ENCODE measurements around the gene CES4A.
"Not testable (repeated sequence)": the region's sequence is repeated elsewhere in the genome, so short reads cannot be mapped to it uniquely, and the experiment has no call there.

Gene CES4A

DNA sequence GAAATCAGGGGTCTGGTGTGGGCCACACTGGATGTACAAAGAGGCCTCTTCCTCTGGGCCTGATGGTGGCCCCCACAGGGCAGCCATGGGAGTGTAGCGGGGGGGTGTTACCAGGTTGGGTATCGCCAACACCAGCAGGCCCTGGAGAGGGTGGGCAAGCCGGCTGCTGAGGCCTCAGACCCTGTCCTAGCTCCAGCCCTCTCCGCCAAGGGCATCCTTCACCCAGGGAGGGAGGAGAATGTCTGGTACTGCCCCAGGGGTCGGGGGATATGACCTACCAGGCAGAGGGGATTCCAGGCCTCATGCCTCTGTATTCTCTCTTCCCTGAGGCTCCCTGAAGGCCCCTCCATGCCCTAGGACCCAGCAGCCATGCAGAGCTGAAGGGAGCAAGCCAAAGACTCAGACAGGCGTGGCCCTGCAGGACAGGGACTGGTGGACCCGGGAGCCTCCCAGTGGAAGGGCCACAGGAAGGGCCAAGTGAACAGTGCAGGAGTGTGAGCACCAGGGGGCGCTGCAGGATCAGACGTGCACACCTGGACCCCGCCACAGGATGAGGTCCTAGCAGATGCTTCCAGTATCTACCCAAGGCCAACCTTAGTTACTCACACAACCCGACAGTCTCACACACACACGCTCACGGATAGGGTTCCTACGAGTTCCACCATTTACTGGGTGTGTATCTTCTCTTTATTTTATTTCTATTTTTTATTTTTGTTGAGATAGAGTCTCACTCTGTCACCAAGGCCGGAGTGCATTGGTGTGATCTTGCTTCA lies 10.9 kb upstream of the CES4A start:
- no peak overlapping the region for H3K4me3 ChIP-seq (ENCODE audit: low read length)
- peak; percentile 76 for DNase-seq (ENCODE audit: low read depth, low spot score)

DNA sequence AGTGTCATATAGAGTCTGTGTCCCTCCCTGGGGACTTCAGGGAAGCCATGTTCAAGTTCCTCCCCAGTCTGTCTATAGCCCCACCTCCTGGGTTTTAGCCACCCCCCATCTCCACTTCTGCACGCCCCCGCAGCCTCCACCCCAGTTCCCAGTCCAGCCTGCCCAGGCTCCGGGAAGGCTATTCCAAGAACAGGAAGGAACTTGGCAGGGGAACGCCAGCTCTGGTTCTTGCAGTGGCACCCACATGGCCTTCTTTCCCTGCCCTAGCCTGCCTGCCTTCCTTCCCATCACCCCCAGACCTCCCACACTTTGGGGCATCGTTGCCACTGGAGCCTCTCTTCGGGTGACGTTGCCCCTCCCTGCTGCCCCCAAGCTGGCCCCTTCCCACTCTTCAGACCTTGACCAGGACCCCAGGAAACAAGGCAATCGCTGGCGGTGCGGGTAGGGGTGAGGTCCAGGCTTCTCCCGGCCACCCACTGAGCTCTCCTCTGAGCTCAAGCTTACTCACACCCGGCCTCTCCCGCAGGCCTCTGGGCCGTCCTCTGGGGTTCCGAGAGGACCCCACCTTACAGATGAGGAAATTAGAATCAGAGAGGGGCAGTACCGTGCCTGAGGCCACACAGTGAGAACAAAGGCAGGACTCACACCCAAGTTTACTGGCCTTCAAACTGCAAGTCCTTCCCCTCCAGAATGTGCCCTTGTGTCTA lies 9.2 kb upstream of the CES4A start:
- H3K4me3 ChIP-seq (ENCODE audit: low read length): no peak overlapping the region
- DNase-seq (ENCODE audit: low read depth, low spot score): no peak

DNA sequence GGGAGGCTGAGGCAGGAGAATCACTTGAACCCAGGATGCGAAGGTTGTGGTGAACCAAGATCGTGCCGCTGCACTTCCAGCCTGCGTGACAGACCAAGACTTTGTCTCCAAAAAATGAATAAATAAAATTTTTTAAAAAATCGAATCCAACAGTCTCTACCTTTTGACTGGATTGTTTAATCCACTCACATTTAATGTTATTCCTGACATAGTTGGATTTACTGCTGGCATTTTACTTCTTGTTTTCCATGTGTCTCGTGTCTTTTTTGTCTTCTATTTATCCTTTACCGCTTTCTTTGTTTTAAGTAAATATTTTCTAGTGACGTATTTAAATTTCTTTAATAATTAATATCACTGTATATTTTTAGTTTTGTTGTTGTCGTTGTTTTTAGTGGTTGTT lies 5.4 kb upstream of the CES4A start:
- DNase-seq (ENCODE audit: low read depth, low spot score): no peak
- no peak overlapping the region for H3K4me3 ChIP-seq (ENCODE audit: low read length)

DNA sequence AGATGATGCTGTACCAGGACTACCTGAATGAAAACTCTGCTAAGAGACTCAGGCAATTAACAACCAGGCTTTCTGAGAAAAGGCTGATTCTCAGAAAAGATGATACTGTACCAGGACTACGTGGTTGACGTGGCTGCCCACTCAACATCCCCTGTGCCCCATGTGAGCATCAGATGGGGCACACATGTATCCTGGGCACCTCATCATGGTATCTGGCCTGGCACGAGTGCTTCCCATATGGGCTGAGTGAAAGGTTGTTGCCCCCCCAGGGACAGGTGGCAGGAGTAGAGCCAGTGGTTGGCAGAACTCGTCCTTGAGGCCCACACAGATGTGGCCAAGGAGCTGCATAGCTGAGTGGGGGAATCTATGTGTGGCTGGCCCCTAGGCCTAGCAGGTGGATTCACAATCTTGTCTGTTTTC lies 3.5 kb upstream of the CES4A start:
- no peak for DNase-seq (ENCODE audit: low read depth, low spot score)
- H3K4me3 ChIP-seq (ENCODE audit: low read length): no peak overlapping the region

DNA sequence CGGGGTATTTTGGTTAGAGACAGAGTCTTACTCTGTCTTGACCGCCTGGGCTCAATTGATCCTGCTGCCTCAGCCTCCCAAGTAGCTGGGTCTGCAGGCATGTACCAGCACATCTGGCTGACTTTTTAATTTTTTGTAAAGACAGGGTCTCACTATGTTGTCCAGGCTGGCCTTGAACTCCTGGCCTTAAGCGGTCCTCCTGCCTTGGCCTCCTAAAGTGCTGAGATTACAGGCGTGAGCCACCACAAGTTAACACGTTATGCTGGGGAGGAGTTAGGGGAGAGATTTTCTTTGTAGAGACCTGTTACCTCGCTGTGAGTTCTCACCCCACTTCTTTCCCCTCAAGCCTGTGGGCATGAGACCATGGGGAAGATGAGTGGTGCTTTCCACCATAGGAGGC lies 1.8 kb upstream of the CES4A start:
- DNase-seq (ENCODE audit: low read depth, low spot score): no peak

DNA sequence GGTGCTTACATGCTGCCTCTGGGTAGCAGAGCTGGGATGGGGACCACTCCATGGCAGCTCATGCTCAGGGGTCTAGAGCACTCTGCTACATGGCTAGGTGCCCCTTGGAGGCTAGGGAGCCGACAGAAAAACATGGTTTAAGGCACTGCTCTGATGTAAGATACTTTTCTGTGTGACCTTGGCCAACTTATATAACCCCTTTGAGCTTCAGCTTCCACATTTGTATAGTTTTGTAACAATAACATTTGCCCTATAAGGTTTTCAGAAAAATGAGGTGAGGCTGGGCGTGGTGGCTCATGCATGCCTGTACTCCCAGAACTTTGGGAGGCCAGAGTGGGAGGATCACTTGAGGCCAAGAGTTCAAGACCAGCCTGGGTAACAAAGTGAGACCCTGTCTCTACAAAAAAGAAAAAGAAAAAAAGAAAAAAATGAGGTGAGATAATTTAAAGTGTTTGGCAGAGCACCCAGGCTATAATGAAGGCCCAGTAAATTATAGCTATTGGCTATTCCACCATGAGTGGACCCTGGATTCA lies 3.2 kb downstream of the CES4A start:
- no peak overlapping the region for H3K4me3 ChIP-seq (ENCODE audit: low read length)
- no peak for DNase-seq (ENCODE audit: low read depth, low spot score)

More for the DNA sequence above, 1.8 kb upstream of the CES4A start:
- no peak overlapping the region for H3K4me3 ChIP-seq (ENCODE audit: low read length)

DNA sequence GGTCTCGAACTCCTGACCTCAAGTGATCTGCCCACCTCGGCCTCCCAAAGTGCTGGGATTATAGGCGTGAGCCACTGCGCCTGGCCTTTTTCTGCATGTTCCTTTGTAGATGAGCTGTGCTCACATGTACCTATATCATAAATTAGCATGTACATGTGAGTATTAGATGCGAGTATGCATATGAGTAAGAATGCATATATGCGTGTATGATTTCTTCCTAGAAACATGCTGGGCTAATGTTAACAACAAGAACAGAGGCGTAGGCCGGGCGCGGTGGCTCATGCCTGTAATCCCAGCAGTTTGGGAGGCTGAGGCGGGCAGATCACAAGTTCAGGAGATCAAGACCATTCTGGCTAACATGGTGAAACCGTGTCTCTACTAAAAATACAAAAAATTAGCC lies 5.2 kb downstream of the CES4A start:
- H3K4me3 ChIP-seq (ENCODE audit: low read length); DNase-seq (ENCODE audit: low read depth, low spot score): not testable (repeated sequence)

DNA sequence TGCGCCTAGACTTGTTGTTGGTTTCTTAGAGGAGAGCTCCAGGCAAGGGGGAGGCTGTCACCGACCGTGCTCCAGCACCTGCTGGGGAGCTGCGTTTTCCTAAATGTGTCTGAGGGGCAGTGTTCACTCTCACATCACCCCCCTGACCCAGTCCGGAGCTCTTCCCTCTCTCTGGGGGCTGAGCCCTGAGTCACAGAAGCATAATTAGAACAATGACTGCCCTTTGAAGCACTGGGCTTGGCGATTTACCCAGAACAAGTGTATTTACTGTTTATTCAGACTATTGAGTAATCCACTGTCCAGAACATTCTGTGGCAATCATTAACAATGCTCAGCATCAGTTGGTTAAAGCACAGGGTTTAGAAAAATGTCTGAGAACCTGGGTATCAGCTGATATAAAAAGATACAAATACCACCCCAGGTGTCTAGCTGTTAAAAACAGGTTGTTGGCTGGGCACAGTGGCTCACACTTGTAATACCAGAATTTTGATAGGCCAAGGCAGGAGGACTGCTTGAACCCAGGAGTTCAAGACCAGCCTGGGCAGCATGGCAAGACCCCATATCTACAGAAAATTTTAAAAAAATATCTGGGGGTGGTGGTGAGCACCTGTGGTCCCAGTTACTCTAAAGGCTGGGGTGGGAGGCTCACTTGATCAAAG lies 8.1 kb downstream of the CES4A start:
- H3K4me3 ChIP-seq (ENCODE audit: low read length): no peak overlapping the region
- DNase-seq (ENCODE audit: low read depth, low spot score): no peak

DNA sequence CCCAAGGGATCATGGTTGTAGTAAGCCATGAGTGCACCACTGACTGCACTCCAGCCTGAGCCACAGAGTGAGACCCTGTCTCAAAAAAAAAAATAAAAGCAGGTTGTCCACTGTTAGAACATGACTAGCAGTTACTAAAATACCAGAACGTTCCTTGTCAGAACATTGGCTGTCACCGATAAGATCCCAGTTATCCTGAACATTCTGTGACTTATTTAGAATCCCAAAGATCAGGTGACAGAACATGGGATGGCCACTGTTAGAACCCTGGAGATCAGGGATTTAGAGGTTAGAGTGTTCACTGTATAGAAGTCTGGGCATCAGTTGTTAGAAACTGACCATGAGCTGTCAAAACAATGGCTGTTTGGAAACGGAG lies 8.6 kb downstream of the CES4A start:
- H3K4me3 ChIP-seq (ENCODE audit: low read length): no peak overlapping the region
- no peak for DNase-seq (ENCODE audit: low read depth, low spot score)

DNA sequence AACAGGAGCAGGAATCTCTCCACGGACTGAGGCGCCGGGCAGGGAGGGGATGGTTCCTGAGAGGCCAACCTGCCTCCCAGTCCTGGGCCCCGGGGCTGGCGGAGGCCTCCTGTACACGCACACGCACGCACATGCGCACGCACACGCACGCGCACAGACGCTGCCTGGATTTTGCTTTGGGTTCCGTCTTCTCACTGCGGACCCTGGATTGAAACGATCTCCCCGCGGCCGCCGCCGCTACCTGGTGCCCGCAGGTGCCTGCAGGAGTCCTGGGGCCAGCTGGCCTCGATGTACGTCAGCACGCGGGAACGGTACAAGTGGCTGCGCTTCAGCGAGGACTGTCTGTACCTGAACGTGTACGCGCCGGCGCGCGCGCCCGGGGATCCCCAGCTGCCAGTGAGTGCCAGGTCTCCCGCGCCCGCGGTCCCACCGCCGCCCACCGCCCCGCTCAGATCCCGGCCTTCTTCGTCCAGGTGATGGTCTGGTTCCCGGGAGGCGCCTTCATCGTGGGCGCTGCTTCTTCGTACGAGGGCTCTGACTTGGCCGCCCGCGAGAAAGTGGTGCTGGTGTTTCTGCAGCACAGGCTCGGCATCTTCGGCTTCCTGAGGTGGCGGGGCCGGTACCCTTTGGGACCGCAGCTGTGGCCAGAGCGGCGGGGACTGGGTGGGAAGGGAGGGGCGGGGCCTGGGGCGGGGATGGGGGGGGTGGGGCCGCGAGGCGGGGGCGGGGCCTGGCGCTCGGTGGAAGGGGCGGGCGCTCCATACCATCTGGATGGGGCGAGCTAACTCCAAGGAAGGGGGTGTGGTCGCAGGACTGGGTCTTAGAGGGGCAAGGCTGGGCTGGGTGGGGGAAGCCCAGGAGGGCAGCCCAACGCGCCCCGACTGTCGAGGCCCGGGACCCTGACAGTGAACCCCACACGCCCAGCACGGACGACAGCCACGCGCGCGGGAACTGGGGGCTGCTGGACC lies 12.3 kb downstream of the CES4A start:
- 0 out of 2 replicates have a peak overlapping the region, but pooled peaks have one; percentile 13 for H3K4me3 ChIP-seq (ENCODE audit: low read length)
- no peak for DNase-seq (ENCODE audit: low read depth, low spot score)

DNA sequence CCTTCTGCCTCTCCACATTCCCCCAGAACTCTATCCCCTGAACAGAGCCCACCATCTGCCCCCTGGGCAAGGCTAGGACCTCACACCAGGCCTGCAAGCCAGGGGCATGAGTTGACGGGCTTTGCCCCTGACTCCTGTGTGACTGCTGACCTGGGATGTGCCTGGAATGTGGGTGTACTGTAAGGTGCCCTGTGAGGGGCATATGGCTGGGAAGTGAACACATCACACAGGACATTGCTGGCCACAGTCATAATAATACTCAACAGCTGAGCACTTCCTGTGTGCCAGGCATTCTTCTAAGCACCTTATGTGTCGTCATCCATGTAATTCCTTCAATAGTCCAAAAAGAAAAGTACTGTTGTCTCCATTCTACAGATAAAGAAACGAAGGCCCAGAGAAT lies 13.3 kb downstream of the CES4A start:
- no peak for DNase-seq (ENCODE audit: low read depth, low spot score)
- no peak overlapping the region for H3K4me3 ChIP-seq (ENCODE audit: low read length)

DNA sequence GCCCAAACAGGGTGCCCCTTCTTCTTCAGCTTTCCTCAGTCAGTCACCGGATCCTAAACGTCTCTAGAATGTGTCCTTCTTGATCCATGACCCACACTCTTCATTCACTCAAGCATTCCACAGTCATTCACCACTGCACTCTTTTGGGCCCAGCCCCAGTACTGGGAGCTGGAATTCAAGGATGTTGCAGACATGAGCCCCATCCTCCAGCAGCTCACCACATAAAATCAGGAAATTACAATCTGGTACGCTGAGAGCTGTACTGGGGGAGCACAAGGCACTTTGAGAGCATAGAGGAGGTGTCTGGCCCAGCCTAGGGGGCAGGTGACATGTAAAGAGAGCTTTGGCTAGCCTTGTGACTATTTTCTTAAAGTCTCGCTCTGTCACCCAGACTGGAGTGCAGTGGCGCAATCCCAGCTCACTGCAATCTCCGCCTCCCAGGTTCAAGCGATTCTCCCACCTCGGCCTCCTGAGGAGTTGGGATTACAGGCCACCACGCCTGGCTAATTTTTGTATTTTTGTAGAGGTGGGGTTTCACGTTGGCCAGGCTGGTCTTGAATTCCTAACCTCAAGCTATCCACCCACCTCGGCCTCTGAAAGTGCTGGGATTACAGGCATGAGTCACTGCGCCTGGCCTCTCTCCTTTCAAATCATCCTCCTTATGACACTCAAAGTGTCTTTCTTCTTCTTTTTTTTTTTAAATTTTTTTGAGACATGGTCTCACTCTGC lies 18.7 kb downstream of the CES4A start:
- no peak for DNase-seq (ENCODE audit: low read depth, low spot score)

DNA sequence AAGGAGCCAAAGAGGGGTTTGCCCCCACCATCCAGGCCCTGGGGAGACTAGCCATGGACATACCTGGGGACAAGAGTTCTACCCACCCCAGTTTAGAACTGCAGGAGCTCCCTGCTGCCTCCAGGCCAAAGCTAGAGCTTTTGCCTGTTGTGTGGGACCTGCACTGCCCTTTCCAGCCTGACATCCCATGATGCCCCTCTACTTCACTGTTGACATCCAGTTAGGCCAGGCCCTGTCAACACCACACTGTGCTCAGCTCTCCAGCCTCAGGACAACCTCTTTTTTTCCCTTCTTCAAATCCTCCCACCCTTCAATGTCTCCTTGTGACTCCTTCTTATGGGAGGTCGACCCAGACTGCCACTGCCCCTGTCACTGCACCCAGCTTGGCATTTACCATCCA lies 20.8 kb downstream of the CES4A start:
- DNase-seq (ENCODE audit: low read depth, low spot score): no peak
- H3K4me3 ChIP-seq (ENCODE audit: low read length): no peak overlapping the region

More for the DNA sequence above, 18.7 kb downstream of the CES4A start:
- H3K4me3 ChIP-seq (ENCODE audit: low read length): no peak overlapping the region

DNA sequence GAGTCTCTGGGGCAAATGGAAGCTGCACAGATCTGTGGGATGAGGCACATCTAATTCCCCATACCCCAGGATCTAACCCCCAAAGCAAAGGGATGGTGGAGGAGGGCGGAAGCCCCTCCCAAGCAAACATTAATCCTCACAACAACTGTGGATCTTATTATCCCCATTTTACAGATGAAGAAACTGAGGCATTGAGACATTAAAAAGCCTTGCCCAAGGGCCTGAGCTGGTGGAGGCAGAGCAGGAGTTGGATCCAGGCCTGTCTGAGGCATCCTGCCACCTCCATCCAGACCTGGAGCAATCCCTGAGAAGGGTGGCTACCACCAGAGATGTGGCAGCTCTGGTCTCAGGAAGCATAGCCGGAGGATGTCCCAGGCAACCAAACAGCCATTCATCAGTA lies 22.9 kb downstream of the CES4A start:
- DNase-seq (ENCODE audit: low read depth, low spot score): no peak
- H3K4me3 ChIP-seq (ENCODE audit: low read length): no peak overlapping the region

DNA sequence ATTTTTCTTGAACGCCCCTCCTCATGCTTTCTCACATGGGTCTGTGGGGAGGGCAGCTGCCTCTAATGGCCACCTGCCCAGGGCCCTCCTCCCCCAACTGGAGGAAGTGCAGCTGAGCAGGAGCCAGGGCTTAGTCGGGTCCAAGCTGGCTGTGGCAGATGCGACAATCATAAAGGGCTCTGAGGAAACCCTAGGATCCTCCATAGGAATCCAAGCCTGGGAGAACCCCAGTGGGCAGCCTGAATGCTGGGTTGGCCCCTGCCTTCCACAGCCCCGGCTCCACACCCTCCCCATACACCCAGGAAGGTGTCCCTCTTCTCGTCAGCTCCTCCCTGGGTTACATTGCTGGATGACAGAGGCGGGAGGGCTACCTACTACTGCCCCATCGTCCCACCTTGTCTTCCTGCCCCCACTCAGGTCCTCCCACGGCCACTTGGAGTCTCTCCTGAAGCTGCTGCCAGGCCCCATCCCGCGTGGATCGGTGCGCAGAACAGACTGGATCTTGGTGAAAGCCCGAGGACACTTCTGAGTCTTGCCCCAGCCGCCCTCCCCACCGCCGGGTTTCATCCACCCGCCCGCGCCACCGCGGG lies 24.9 kb downstream of the CES4A start:
- no peak for DNase-seq (ENCODE audit: low read depth, low spot score)

DNA sequence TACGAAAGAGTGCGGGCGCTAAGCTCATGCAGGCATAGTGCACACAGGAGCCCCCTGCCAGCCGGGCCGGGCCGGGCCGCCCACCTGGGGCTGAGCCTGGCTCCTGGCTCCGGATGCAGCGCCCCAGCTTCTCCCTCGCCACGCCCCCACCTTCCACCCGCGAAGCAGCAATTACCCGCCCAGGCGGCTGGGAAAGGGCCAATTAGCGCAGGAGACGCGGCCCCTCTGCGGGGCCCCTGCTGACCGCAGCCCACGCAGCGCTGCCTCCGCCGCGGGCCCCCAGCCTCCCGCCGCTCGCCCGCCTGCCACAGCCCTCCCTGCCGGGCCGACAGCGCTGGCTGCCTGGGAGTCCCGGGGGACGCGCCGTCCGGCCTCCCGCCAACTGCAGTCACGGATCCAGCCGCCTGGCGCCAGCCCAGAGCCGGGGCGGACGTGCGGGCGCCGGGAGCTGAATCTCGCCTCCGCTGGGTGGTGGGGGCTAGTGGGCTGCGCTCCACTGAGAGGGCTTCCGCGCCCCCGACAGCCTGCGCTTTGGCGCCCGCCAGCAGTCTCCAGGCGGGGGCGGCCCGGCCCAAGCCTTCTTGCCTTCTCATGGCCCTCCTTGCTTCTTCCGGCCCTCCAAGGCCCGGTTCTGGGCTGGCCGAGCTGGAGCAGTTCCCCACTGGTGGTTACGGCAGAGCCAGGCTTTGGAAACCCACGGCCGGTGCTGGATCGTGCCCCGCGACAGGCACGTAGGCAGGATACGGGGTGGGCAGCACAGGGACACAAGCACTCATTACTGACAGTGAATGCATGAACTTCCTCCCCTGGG lies 25.6 kb downstream of the CES4A start:
- peak; percentile 62 for DNase-seq (ENCODE audit: low read depth, low spot score)

More for the DNA sequence above, 24.9 kb downstream of the CES4A start:
- H3K4me3 ChIP-seq (ENCODE audit: low read length): peak overlapping the region; percentile 47

More for the DNA sequence above, 25.6 kb downstream of the CES4A start:
- H3K4me3 ChIP-seq (ENCODE audit: low read length): peak overlapping the region; percentile 47

Data from Jurkat, Clone E6-1 (cell line).